PC-3 (cell line): ENCODE data around the gene KRTAP2-3.

ENCODE experiments used
- EZH2 ChIP-seq: fragments of 300-600 bp; sonication (generic); IDR thresholded peaks from one replicate; pipeline ENCODE4 v1.6.1; 2017; ENCODE audit warnings: antibody characterized with exemption, mild to moderate bottlenecking, low read length; ENCODE audit not compliant: unreplicated experiment
- TF ChIP-seq, protein P1 (sequence below): fragments of 300-600 bp; sonication (generic); conservative IDR thresholded peaks from 2 replicates; pipeline ENCODE4 v1.5.1; 2017; ENCODE audit warnings: antibody characterized with exemption, low read depth, mild to moderate bottlenecking, low read length

DNA sequence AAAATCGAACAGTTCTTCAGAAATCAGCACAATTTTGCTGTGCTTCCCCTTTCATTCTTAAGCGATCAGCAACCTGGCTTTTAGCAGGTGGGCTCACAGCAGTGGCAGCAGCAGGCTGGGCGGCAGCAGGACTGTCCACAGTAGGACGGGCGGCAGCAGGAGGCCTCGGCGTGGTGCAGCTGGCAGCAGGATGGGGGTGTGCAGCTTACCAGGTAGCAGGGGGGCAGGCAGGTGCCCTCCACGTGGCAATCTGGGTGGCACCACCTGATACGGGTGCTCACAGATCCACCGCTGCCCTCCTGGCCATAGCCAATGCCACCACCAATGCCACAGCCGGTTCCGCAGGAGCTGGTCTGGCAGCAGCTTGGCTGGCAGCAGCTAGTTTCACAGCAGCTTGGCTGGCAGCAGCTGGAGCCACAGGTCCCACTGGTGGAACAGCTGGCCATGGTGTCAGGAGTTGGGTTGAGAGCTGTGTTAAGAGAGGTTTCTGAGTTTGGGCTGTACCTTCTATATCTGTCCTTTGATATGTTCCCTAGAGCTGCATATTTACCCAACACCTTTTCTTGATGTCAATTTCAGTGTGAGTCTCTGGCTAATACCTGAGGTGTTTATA, 30.2 kb downstream of the KRTAP2-3 start, which contains the start of gene KRTAP1-4:
- TF ChIP-seq EZH2, result no peak
- TF ChIP-seq, protein P1, sequence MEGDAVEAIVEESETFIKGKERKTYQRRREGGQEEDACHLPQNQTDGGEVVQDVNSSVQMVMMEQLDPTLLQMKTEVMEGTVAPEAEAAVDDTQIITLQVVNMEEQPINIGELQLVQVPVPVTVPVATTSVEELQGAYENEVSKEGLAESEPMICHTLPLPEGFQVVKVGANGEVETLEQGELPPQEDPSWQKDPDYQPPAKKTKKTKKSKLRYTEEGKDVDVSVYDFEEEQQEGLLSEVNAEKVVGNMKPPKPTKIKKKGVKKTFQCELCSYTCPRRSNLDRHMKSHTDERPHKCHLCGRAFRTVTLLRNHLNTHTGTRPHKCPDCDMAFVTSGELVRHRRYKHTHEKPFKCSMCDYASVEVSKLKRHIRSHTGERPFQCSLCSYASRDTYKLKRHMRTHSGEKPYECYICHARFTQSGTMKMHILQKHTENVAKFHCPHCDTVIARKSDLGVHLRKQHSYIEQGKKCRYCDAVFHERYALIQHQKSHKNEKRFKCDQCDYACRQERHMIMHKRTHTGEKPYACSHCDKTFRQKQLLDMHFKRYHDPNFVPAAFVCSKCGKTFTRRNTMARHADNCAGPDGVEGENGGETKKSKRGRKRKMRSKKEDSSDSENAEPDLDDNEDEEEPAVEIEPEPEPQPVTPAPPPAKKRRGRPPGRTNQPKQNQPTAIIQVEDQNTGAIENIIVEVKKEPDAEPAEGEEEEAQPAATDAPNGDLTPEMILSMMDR, result no peak
